Omental fat pad (tissue), 4 donors: ENCODE data around the gene SPECC1. TPM values are rescaled to one million over a fixed set of nuclear protein-coding genes. Genes with fewer than 3 reads are reported as not detected.

Experiments
- ATAC-seq: fragments of 150-250 bp; one replicate; pipeline ENCODE4 v1.9.1; 2016; ENCODE audit warnings: mild to moderate bottlenecking, moderate library complexity; ENCODE audit not compliant: low FRiP score
- DNase-seq: peaks from one replicate; pipeline ENCODE4 v3.0.0-alpha.2; 2019; ENCODE audit warnings: low spot score
- total RNA-seq, 4 donors: library from RNA; depleted of rRNA; stranded (reverse); fragments of >200 nt; gene quantifications; one replicate each; pipeline ENCODE4 v1.1.0, GENCODE V29; 2016
- TF ChIP-seq, protein P1 (sequence below), 3 donors: fragments of 450-650 bp; IDR thresholded peaks; one replicate each; pipeline ENCODE4 v1.5.1; 2016 to 2017; ENCODE audit warnings: antibody characterized with exemption in 3 of 3, mild to moderate bottlenecking in 3 of 3, moderate library complexity in 2 of 3

SPECC1 gene
- total RNA-seq, 4 donors from 2014 or later: 34.2 to 114 (median 53.1) TPM

DNA sequence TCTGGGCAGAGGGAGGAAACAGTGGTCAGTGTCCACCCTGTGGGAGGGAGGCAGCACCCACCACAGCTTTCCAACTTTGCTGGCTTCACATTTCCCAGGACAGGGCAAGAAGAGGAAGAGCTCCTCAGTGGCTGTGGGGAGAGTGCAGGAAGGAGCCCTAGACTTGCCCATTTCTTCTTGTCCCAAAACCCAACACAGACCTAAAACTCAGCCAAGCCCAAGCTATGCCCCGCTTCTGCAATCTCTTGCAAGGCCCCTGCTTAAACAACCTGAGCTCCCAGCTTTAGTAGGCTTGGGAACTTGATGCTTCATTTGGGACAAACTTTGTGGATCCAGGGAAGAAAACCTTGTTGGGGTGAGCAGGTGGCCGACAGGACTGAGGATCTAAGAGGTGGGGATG, 284.3 kb downstream of the SPECC1 start:
- TF ChIP-seq, protein P1, sequence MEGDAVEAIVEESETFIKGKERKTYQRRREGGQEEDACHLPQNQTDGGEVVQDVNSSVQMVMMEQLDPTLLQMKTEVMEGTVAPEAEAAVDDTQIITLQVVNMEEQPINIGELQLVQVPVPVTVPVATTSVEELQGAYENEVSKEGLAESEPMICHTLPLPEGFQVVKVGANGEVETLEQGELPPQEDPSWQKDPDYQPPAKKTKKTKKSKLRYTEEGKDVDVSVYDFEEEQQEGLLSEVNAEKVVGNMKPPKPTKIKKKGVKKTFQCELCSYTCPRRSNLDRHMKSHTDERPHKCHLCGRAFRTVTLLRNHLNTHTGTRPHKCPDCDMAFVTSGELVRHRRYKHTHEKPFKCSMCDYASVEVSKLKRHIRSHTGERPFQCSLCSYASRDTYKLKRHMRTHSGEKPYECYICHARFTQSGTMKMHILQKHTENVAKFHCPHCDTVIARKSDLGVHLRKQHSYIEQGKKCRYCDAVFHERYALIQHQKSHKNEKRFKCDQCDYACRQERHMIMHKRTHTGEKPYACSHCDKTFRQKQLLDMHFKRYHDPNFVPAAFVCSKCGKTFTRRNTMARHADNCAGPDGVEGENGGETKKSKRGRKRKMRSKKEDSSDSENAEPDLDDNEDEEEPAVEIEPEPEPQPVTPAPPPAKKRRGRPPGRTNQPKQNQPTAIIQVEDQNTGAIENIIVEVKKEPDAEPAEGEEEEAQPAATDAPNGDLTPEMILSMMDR (IDR thresholded peaks at IDR 0.05): no peak
- ATAC-seq (no peak), DNase-seq (no peak)

DNA sequence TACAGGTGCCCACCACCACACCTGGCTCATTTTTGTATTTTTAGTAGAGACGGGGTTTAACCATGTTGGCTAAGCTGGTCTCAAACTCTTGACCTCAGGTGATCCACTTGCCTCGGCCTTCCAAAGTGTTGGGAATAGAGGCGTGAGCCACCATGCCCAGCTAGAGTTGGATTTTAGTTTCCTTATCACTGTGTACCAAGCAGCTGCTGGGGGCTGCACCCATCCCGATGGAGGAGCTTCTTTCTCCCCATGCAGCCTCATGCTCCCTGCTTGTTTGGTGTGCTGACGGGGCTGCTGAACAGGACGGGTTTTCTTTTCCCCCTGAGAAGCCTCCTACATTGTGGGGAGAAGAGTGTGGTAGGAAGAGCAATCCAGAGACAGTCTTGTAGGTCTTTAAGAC, 285.0 kb downstream of the SPECC1 start:
- ATAC-seq (no peak), DNase-seq (no peak)
- TF ChIP-seq, protein P1 (IDR thresholded peaks at IDR 0.05): no peak

DNA sequence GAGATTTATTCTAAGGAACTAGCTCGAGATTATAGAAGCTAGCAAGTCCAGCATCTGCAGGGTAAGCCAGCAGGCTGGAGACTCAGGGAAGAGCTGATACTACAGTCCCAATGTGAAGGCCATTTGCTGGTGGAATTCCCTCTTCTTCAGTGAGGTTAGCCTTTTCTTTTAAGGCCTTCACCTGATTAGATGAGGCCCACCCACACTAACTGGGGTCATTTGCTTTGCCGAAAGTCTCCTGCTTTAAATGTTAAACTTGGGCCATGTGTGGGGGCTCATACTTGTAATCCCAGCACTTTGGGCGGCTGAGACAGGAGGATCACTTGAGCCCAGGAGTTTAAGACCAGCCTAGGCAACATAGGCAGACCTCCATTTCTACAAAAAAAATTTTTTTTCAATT, 289.9 kb downstream of the SPECC1 start:
- DNase-seq (no peak), ATAC-seq (no peak)
- TF ChIP-seq, protein P1 (IDR thresholded peaks at IDR 0.05): no peak

DNA sequence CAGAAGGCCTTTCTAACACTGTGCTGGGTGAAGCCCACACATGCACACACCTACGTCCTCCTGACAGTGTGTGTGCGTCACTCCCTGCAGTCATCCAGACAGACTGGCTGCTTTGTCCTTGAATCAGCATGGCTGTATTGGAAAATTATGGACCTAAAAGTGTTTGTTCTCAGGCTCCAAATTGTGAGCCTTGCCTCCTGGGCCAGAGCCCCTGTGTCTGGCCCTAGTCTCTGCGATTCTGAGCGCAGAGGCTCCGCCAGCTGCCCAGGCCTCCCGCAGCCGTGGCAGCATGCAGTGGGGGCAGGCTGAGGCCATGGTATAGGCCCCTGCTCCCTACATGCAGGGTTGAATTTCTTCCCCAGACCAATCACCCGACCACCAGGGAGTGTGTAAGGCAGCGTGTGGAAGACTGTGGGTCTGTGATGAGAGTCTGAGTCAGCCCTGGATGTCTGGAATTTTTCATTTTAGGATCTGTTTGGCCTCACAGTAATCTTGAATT, 291.3 kb downstream of the SPECC1 start:
- DNase-seq: no peak
- TF ChIP-seq, protein P1 (IDR thresholded peaks at IDR 0.05): no peak
- ATAC-seq: no peak

DNA sequence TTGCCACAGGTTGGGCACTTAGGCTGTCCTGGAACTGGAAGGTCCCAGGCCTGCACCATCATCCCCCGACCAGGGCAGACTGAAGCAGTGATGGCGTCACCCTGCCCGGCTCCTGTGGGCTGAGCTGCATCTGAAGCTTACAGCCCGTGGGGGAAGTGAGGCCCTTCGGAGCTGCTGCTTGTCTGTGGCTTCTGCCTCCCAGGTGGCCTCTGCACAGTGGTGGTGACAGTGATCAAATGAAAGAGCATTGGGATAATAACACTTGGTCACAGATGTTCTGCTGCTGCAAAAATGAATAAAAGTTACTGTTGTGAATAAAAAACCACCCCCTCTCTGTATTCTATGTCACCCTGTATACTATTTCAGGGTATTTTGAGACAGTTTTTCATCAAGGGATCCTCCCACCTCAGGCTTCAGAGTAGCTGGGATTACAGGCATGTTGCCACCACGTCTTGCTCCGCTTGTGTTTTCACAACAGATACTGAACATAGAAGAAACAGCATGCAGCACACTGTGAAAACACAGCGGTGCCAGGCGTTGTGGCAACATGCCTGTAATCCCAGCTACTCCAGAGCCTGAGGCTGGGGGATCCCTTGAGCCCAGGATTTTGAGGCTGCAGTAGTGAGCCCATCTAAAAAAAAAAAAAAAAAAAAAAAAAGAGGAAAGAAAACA, 293.2 kb downstream of the SPECC1 start:
- TF ChIP-seq, protein P1 (IDR thresholded peaks at IDR 0.05): no peak
- no peak for ATAC-seq
- DNase-seq: no peak

DNA sequence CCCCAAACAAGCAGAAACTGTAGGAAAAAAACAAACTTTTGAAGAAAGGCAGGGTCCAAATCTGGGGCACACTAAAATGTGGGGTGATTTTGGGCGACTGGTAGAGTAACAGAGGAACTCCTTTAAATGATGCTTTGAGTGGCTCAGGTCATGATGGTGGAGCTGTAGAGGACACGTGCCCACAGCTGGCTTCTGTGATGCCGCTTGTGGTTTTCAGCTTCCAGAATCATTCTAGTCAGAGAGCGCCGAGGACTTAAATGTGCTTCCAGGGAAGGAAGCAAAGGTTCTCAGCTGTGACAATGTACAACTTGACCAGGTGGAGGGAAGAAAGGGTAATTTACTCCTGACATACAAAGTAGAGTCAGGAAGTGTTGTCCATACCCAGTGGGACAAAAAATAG, 295.8 kb downstream of the SPECC1 start:
- DNase-seq: no peak
- TF ChIP-seq, protein P1 (IDR thresholded peaks at IDR 0.05): no peak
- ATAC-seq: no peak

DNA sequence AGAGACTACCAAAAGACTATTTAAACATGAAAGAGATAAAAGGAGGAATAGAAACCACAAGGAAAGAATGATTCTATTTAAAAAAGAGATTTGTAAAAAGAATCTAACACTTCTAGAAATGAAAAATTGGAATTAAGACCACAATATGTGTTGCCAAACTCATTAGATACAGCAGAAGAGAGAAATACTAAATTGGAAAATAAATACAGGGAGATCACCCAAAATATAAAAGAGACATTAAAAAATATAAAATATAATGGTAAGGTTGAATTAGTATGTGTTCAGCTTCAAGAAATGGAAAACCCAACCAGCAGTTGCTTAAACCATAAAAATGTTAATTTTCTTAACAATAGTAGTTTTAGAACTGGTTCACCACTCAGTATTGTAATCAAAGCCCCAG, 297.8 kb downstream of the SPECC1 start:
- ATAC-seq (no peak), DNase-seq (no peak)
- TF ChIP-seq, protein P1 (IDR thresholded peaks at IDR 0.05): no peak
